HCT116 (cell line): ENCODE measurements around the gene ST3GAL3. TPM values are rescaled to one million over a fixed set of nuclear protein-coding genes. Genes with fewer than 3 reads are reported as not detected.
A peak's percentile ranks its signal among the peaks of the same experiment; 100 is the strongest.

ENCODE experiments used
- ATAC-seq: fragments of 200-7000 bp; cut with Tn5 transposase; 2 replicates; pipeline ENCODE4 v1.9.1; 2020; ENCODE audit warnings: mild to moderate bottlenecking, moderate library complexity
- BruUV-seq: library from RNA; stranded (reverse); fragments of 400-500 nt; replicated peaks from 2 replicates; lab custom pipeline; 2021; lab: Mats Ljungman, UMichigan
- CTCF ChIA-PET: fragments of 300-600 bp; sonication (Branson Sonifier 250); formaldehyde crosslinking; loops from one replicate; lab custom pipeline; 2021; ENCODE audit warnings: antibody characterized with exemption; lab: Charles Lee
- POLR2A ChIA-PET: fragments of 300-600, 350-600 bp; sonication (Branson Sonifier 250); formaldehyde crosslinking; loops from one replicate; lab custom pipeline; 2021; ENCODE audit warnings: antibody characterized with exemption; lab: Charles Lee
- RAD21 ChIA-PET, 2 experiments: fragments of 300-600 bp; sonication (Branson Sonifier 250); formaldehyde crosslinking; loops; one replicate each; lab custom pipeline; 2023; ENCODE audit warnings: low total read pairs in 2 of 2; ENCODE audit not compliant: uncharacterized antibody in 2 of 2, unreplicated experiment in 2 of 2, low non-redundant PET in 1 of 2; lab: Charles Lee
- DNase-seq: peaks from one replicate; pipeline ENCODE4 v3.0.0-alpha.2; 2010; ENCODE audit warnings: low read depth, low spot score
- H2AFZ ChIP-seq: fragments of 200-600 bp; shearing (Covaris generic), sonication (generic); 2 replicates; pipeline ENCODE4 v1.6.1; 2017; ENCODE audit warnings: low read depth, mixed run types, mixed read lengths, antibody characterized with exemption, low read length; ENCODE audit not compliant: poor library complexity, severe bottlenecking
- H3K27ac ChIP-seq: 2 replicates; pipeline ENCODE4 v1.5.1; 2012; ENCODE audit warnings: low read depth, low read length
- H3K27me3 ChIP-seq: fragments of 200-600 bp; sonication (generic); 2 replicates; pipeline ENCODE4 v1.6.1; 2016; ENCODE audit warnings: mixed run types, low read length, mixed read lengths; ENCODE audit not compliant: insufficient read depth
- H3K36me3 ChIP-seq, 2 experiments: fragments of 200-500 bp in 1 of 2; fragments of 200-600 bp in 1 of 2; sonication (Bioruptor generic) in 1 of 2; sonication (generic) in 1 of 2; 2 replicates each; pipeline versions ENCODE4 v1.5.1 to v1.6.1; 2014 to 2016; ENCODE audit warnings: low read length in 2 of 2, inconsistent platforms in 1 of 2, mixed read lengths in 1 of 2, mixed run types in 1 of 2; ENCODE audit not compliant: insufficient read depth in 2 of 2, control insufficient read depth in 1 of 2
- H3K4me1 ChIP-seq, 2 experiments: fragments of 200-600 bp in 1 of 2; sonication (generic) in 1 of 2; 2 replicates each; pipeline versions ENCODE4 v1.5.1 to v1.6.1; 2012 to 2017; ENCODE audit warnings: low read length in 2 of 2, inconsistent platforms in 1 of 2, mild to moderate bottlenecking in 1 of 2, mixed read lengths in 1 of 2, mixed run types in 1 of 2, moderate library complexity in 1 of 2; ENCODE audit not compliant: insufficient read depth in 2 of 2, control insufficient read depth in 1 of 2
- H3K4me2 ChIP-seq: fragments of 200-600 bp; sonication (generic); 2 replicates; pipeline ENCODE4 v1.6.1; 2017; ENCODE audit warnings: mixed run types, low read length, mixed read lengths
- H3K4me3 ChIP-seq, 2 experiments: fragments of 200-600 bp in 1 of 2; sonication (generic) in 1 of 2; replicated peaks in 1 of 2; 2 replicates each; pipeline ENCODE4 v1.5.1; 2011 to 2016; ENCODE audit warnings: low read length in 2 of 2, control low read depth in 1 of 2, low read depth in 1 of 2, mild to moderate bottlenecking in 1 of 2, mixed read lengths in 1 of 2, mixed run types in 1 of 2
- H3K79me2 ChIP-seq: fragments of 200-600 bp; sonication (generic); 2 replicates; pipeline ENCODE4 v1.6.1; 2017; ENCODE audit warnings: mild to moderate bottlenecking, mixed run types, low read length, moderate library complexity, mixed read lengths; ENCODE audit not compliant: insufficient read depth
- H3K9ac ChIP-seq: fragments of 200-600 bp; sonication (generic); 2 replicates; pipeline ENCODE4 v1.6.1; 2016; ENCODE audit warnings: low read length, mixed read lengths
- H3K9me2 ChIP-seq: fragments of 200-600 bp; sonication (generic), shearing (Covaris generic); 2 replicates; pipeline ENCODE4 v1.6.1; 2017; ENCODE audit warnings: mixed run types, mild to moderate bottlenecking, moderate library complexity; ENCODE audit not compliant: insufficient read depth
- H3K9me3 ChIP-seq, 2 experiments: fragments of 200-500 bp in 1 of 2; fragments of 200-600 bp in 1 of 2; sonication (Bioruptor generic) in 1 of 2; sonication (generic) in 1 of 2; 2 replicates each; pipeline ENCODE4 v1.6.1; 2014 to 2017; ENCODE audit warnings: low read length in 2 of 2, mixed read lengths in 2 of 2, inconsistent platforms in 1 of 2, low read depth in 1 of 2, mild to moderate bottlenecking in 1 of 2, mixed run types in 1 of 2, moderate library complexity in 1 of 2; ENCODE audit not compliant: control insufficient read depth in 1 of 2, insufficient read depth in 1 of 2
- H4K20me1 ChIP-seq: fragments of 200-600 bp; sonication (generic), shearing (Covaris generic); 2 replicates; pipeline ENCODE4 v1.6.1; 2017; ENCODE audit warnings: mixed run types, mild to moderate bottlenecking, moderate library complexity; ENCODE audit not compliant: insufficient read depth
- CEBPB ChIP-seq: IDR thresholded peaks from 2 replicates; pipeline ENCODE4 v1.6.1; 2012; ENCODE audit warnings: low read depth
- ELF1 ChIP-seq: IDR thresholded peaks from 2 replicates; pipeline ENCODE4 v1.6.1; 2012; ENCODE audit warnings: low read depth, borderline replicate concordance
- REST ChIP-seq: IDR thresholded peaks from 2 replicates; pipeline ENCODE4 v1.6.1; 2012; ENCODE audit warnings: low read depth
- SIN3A ChIP-seq: IDR thresholded peaks from 2 replicates; pipeline ENCODE4 v1.6.1; 2012; ENCODE audit warnings: low read depth
- TCF7L2 ChIP-seq: IDR thresholded peaks from 2 replicates; pipeline ENCODE4 v1.7.0; 2011; ENCODE audit warnings: borderline replicate concordance, inconsistent platforms; ENCODE audit not compliant: insufficient read depth, insufficient read length; ENCODE audit errors: extremely low read depth
- intact Hi-C: fragments of 100-400 bp; cut with micrococcal nuclease; formaldehyde crosslinking; loops from 2 replicates; pipeline ENCODE4 v1.10.0; 2022
- total RNA-seq: library from RNA; stranded (reverse); gene quantifications from one replicate; pipeline ENCODE4 v1.2.1, GENCODE V29; 2021; ENCODE audit not compliant: unreplicated experiment
- TF ChIP-seq, protein P1 (sequence below): IDR thresholded peaks from 2 replicates; pipeline ENCODE4 v1.6.1; 2011; ENCODE audit warnings: mild to moderate bottlenecking, low read length, moderate library complexity; ENCODE audit not compliant: insufficient replicate concordance; ENCODE audit errors: extremely low read depth
- TF ChIP-seq, protein P2 (sequence below): IDR thresholded peaks from 2 replicates; pipeline ENCODE4 v1.6.1; 2012

Gene ST3GAL3
- total RNA-seq, 1 experiment from 2014 or later, result 7.2 TPM

GRCh38 chr1:43824795-43825194, 117.5 kb downstream of the ST3GAL3 start:
- RAD21 ChIA-PET, result no interaction called here
- Histone ChIP-seq H3K9me3 (no peaks in the 10 kb centered on the region), H3K79me2 (no peaks in the 10 kb centered on the region), H3K27ac (no peak overlapping the region), H3K9ac (no peak overlapping the region), H4K20me1 (no peaks in the 10 kb centered on the region), H3K9me2 (no peaks in the 10 kb centered on the region), H3K4me1 (peaks cover 17 to 40% of the 10 kb centered on the region in 2 experiments), H3K27me3 (no peaks in the 10 kb centered on the region), H3K4me2 (peak overlapping the region; percentile 16; the same call in 1 of the 2 replicates), H3K36me3 (no peaks in the 10 kb centered on the region), H2AFZ (no peak overlapping the region), H3K4me3 (no peak overlapping the region)
- BruUV-seq, result no TSS peak
- TF ChIP-seq, protein P1, sequence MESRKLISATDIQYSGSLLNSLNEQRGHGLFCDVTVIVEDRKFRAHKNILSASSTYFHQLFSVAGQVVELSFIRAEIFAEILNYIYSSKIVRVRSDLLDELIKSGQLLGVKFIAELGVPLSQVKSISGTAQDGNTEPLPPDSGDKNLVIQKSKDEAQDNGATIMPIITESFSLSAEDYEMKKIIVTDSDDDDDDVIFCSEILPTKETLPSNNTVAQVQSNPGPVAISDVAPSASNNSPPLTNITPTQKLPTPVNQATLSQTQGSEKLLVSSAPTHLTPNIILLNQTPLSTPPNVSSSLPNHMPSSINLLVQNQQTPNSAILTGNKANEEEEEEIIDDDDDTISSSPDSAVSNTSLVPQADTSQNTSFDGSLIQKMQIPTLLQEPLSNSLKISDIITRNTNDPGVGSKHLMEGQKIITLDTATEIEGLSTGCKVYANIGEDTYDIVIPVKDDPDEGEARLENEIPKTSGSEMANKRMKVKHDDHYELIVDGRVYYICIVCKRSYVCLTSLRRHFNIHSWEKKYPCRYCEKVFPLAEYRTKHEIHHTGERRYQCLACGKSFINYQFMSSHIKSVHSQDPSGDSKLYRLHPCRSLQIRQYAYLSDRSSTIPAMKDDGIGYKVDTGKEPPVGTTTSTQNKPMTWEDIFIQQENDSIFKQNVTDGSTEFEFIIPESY, result no peak
- TF ChIP-seq SIN3A (no peak), REST (no peak), CEBPB (no peak), TCF7L2 (no peak), ELF1 (no peak)
- TF ChIP-seq, protein P2, sequence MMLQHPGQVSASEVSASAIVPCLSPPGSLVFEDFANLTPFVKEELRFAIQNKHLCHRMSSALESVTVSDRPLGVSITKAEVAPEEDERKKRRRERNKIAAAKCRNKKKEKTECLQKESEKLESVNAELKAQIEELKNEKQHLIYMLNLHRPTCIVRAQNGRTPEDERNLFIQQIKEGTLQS, result no peak
- ATAC-seq (no peak), DNase-seq (no peak)
- intact Hi-C loops, result no loop called here
- POLR2A ChIA-PET, result no interaction called here
- CTCF ChIA-PET, result no interaction called here
